ENCODE results near the gene NADK. TPM values are rescaled to one million over a fixed set of nuclear protein-coding genes. Genes with fewer than 3 reads are reported as not detected.

Gene NADK
- total and polyA plus RNA-seq, 2 donors (not counting 1 experiment from before 2014, with no cell fraction given) = 149 to 184 TPM

GRCh38 chr1:1758692-1759455, 19.4 kb downstream of the NADK start:
- ChIA-PET CTCF (interaction anchor here (0.8 kb wide), 1 partner anchor 21 kb away, joined by 3 read pairs; no protein-coding TSS in a partner anchor), POLR2A (no interaction called here)
- Mint-ChIP-seq H3K27me3 (no peaks in the 10 kb centered on the region), H3K4me1 (no peaks in the 10 kb centered on the region), H3K4me3 (no peak overlapping the region), H3K27ac (no peak overlapping the region), H3K9me3 (ENCODE audit: insufficient read depth) (no peaks in the 10 kb centered on the region)
- H3K4me2 ChIP-seq (replicated peaks; ENCODE audit: low read depth, low read length, poor library complexity, severe bottlenecking) = no peak overlapping the region
- H3K36me3 ChIP-seq (replicated peaks in 1 of 2; ENCODE audit: control extremely low read depth in 1 of 2, control insufficient read depth in 1 of 2, extremely low read depth in 1 of 2, insufficient read depth in 2 of 2, low read length in 1 of 2) = peaks cover 0 to 89% of the 10 kb centered on the region in 2 experiments
- no peaks in the 10 kb centered on the region for H3K4me1 ChIP-seq (ENCODE audit: control insufficient read depth in 2 of 2, insufficient read depth in 2 of 2, low read length in 2 of 2)
- H3K79me2 ChIP-seq (ENCODE audit: control insufficient read depth, insufficient read depth, low read length) = peaks cover 94% of the 10 kb centered on the region
- DNase-seq (no peak), ATAC-seq (ENCODE audit: low read depth) (no peak)
- H3K9ac ChIP-seq (ENCODE audit: low read length) = no peak overlapping the region
- H3K9me3 ChIP-seq (ENCODE audit: control extremely low read depth in 1 of 3, control insufficient read depth in 2 of 3, insufficient read depth in 1 of 3, low read length in 2 of 3) = no peaks in the 10 kb centered on the region
- 85% methylated on average over 33 of the region's 34 CpGs for WGBS (ENCODE audit: insufficient coverage)
- intact Hi-C loops (cut with micrococcal nuclease) = no loop called here
- H2AFZ ChIP-seq (ENCODE audit: insufficient read depth, low read depth, low read length, poor library complexity, severe bottlenecking) = no peak overlapping the region
- H3K27me3 ChIP-seq (replicated peaks in 1 of 4; ENCODE audit: control extremely low read depth in 1 of 4, control insufficient read depth in 3 of 4, insufficient read depth in 4 of 4, low read length in 3 of 4) = no peaks in the 10 kb centered on the region
- peaks cover 70% of the 10 kb centered on the region for H4K20me1 ChIP-seq (ENCODE audit: control insufficient read depth, insufficient read depth, low read length, poor library complexity, severe bottlenecking)
- TF ChIP-seq EZH2 (IDR thresholded peaks at IDR 0.05; ENCODE audit: borderline replicate concordance, insufficient read depth, low read depth, low read length, poor library complexity, severe bottlenecking) = no peak
- TF ChIP-seq, protein P1, sequence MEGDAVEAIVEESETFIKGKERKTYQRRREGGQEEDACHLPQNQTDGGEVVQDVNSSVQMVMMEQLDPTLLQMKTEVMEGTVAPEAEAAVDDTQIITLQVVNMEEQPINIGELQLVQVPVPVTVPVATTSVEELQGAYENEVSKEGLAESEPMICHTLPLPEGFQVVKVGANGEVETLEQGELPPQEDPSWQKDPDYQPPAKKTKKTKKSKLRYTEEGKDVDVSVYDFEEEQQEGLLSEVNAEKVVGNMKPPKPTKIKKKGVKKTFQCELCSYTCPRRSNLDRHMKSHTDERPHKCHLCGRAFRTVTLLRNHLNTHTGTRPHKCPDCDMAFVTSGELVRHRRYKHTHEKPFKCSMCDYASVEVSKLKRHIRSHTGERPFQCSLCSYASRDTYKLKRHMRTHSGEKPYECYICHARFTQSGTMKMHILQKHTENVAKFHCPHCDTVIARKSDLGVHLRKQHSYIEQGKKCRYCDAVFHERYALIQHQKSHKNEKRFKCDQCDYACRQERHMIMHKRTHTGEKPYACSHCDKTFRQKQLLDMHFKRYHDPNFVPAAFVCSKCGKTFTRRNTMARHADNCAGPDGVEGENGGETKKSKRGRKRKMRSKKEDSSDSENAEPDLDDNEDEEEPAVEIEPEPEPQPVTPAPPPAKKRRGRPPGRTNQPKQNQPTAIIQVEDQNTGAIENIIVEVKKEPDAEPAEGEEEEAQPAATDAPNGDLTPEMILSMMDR (IDR thresholded peaks at IDR 0.05) = no peak
- no peak overlapping the region for H3K27ac ChIP-seq (ENCODE audit: low read length in 2 of 2)
- no peak overlapping the region for H3K4me3 ChIP-seq (ENCODE audit: control extremely low read depth in 1 of 5, extremely low read depth in 1 of 5, insufficient read depth in 1 of 5, low read depth in 2 of 5, low read length in 4 of 5)

- Histone ChIP-seq H2AFZ (ENCODE audit: insufficient read depth, low read depth, low read length, poor library complexity, severe bottlenecking) (no peak overlapping the region), H3K4me1 (ENCODE audit: control insufficient read depth in 2 of 2, insufficient read depth in 2 of 2, low read length in 2 of 2) (no peaks in the 10 kb centered on the region), H3K4me2 (replicated peaks; ENCODE audit: low read depth, low read length, poor library complexity, severe bottlenecking) (no peak overlapping the region), H3K4me3 (ENCODE audit: control extremely low read depth in 1 of 5, extremely low read depth in 1 of 5, insufficient read depth in 1 of 5, low read depth in 2 of 5, low read length in 4 of 5) (no peak overlapping the region), H3K27ac (ENCODE audit: low read length in 2 of 2) (no peak overlapping the region), H4K20me1 (ENCODE audit: control insufficient read depth, insufficient read depth, low read length, poor library complexity, severe bottlenecking) (peaks cover 74% of the 10 kb centered on the region), H3K9ac (ENCODE audit: low read length) (no peak overlapping the region), H3K9me3 (ENCODE audit: control extremely low read depth in 1 of 3, control insufficient read depth in 2 of 3, insufficient read depth in 1 of 3, low read length in 2 of 3) (no peaks in the 10 kb centered on the region), H3K27me3 (replicated peaks in 1 of 4; ENCODE audit: control extremely low read depth in 1 of 4, control insufficient read depth in 3 of 4, insufficient read depth in 4 of 4, low read length in 3 of 4) (no peaks in the 10 kb centered on the region), H3K36me3 (replicated peaks in 1 of 2; ENCODE audit: control extremely low read depth in 1 of 2, control insufficient read depth in 1 of 2, extremely low read depth in 1 of 2, insufficient read depth in 2 of 2, low read length in 1 of 2) (peaks cover 0 to 91% of the 10 kb centered on the region in 2 experiments), H3K79me2 (ENCODE audit: control insufficient read depth, insufficient read depth, low read length) (peaks cover 87% of the 10 kb centered on the region)
- ChIA-PET CTCF (no interaction called here), POLR2A (no interaction called here)
- TF ChIP-seq, protein P1 (IDR thresholded peaks at IDR 0.05) = no peak
- TF ChIP-seq EZH2 (IDR thresholded peaks at IDR 0.05; ENCODE audit: borderline replicate concordance, insufficient read depth, low read depth, low read length, poor library complexity, severe bottlenecking) = no peak
- H3K4me3 Mint-ChIP-seq = no peak overlapping the region
- H3K4me1 Mint-ChIP-seq = no peaks in the 10 kb centered on the region
- 93% methylated on average over 20 of the region's 27 CpGs for WGBS (ENCODE audit: insufficient coverage)
- DNase-seq (no peak), ATAC-seq (ENCODE audit: low read depth) (no peak)
- H3K27ac Mint-ChIP-seq = no peak overlapping the region
- intact Hi-C loops (cut with micrococcal nuclease) = no loop called here
- no peaks in the 10 kb centered on the region for H3K27me3 Mint-ChIP-seq
- H3K9me3 Mint-ChIP-seq (ENCODE audit: insufficient read depth) = no peaks in the 10 kb centered on the region
These were observed 20.1 kb downstream of the NADK start for GRCh38 chr1:1758059-1758621.
